K562 (cell line): ENCODE results near the gene ARHGAP42. TPM values are rescaled to one million over a fixed set of nuclear protein-coding genes. Genes with fewer than 3 reads are reported as not detected.

Experiments used
- ATAC-seq: fragments of 200-7000 bp; cut with Tn5 transposase; 3 replicates; pipeline ENCODE4 v1.9.1; 2020; ENCODE audit warnings: moderate library complexity
- BruUV-seq: library from RNA; stranded (reverse); fragments of 400-500 nt; replicated peaks from 2 replicates; lab custom pipeline; 2021; lab: Mats Ljungman, UMichigan
- CTCF ChIA-PET: fragments of 300-600 bp; formaldehyde crosslinking; extraction: SDS; loops from one replicate; lab custom pipeline; 2021; ENCODE audit warnings: low intra/inter-chr PET ratio; lab: Yijun Ruan, JAX
- POLR2A ChIA-PET: fragments of 300-600, 350-650 bp; sonication (Branson Sonifier 250); formaldehyde crosslinking; extraction: SDS; loops from one replicate; lab custom pipeline; 2021; ENCODE audit warnings: antibody characterized with exemption, inconsistent platforms; lab: Yijun Ruan, JAX
- DNase-seq, 4 experiments: peaks; one replicate each; pipeline versions ENCODE4 v3.0.0 to v3.0.0-alpha.2; 2011 to 2018; ENCODE audit warnings: low spot score in 3 of 4, mixed read lengths in 3 of 4; ENCODE audit errors: extremely low read depth in 1 of 4
- FAIRE-seq: peaks from 2 replicates; lab custom pipeline; 2011; peaks lifted over from hg19 to GRCh38; lab: Jason Lieb, UNC
- H2AFZ ChIP-seq: 2 replicates; pipeline ENCODE4 v1.6.0; 2011; ENCODE audit warnings: low read depth, low read length, control low read depth, inconsistent platforms
- H3K27ac ChIP-seq: fragments of 200-600 bp; 3 replicates; pipeline ENCODE4 v1.8.0; 2011; ENCODE audit warnings: low read depth, mild to moderate bottlenecking, control low read depth, inconsistent platforms, low read length, moderate library complexity, mixed read lengths; ENCODE audit errors: extremely low read depth
- H3K27me3 ChIP-seq, 2 experiments: fragments of 300-600 bp in 1 of 2; 2 replicates in 1 of 2; 3 replicates in 1 of 2; pipeline versions ENCODE4 v1.6.0 to v1.8.0; 2011; ENCODE audit warnings: inconsistent platforms in 2 of 2, low read length in 2 of 2, mild to moderate bottlenecking in 1 of 2, mixed read lengths in 1 of 2, moderate library complexity in 1 of 2; ENCODE audit not compliant: control insufficient read depth in 2 of 2, insufficient read depth in 2 of 2
- H3K36me3 ChIP-seq: fragments of 300-600 bp; 3 replicates; pipeline ENCODE4 v1.8.0; 2011; ENCODE audit warnings: mild to moderate bottlenecking, low read length, inconsistent platforms; ENCODE audit not compliant: control insufficient read depth, insufficient read depth
- H3K4me1 ChIP-seq, 2 experiments: fragments of 200-600 bp in 1 of 2; replicated peaks in 1 of 2; 2 replicates in 1 of 2; 3 replicates in 1 of 2; pipeline versions ENCODE4 v1.5.1 to v1.8.0; 2011; ENCODE audit warnings: inconsistent platforms in 2 of 2, low read length in 2 of 2, mild to moderate bottlenecking in 1 of 2, mixed read lengths in 1 of 2, moderate library complexity in 1 of 2; ENCODE audit not compliant: control insufficient read depth in 2 of 2, insufficient read depth in 2 of 2
- H3K4me2 ChIP-seq: 2 replicates; pipeline ENCODE4 v1.6.1; 2011; ENCODE audit warnings: low read length, control low read depth, inconsistent platforms, mixed read lengths; ENCODE audit not compliant: insufficient read depth
- H3K4me3 ChIP-seq: fragments of 200-600 bp; sonication (generic), shearing (Covaris generic); 2 replicates; pipeline ENCODE4 v1.5.1; 2016; ENCODE audit warnings: control low read depth, inconsistent platforms
- H3K79me2 ChIP-seq: fragments of 200-600 bp; 3 replicates; pipeline ENCODE4 v1.8.0; 2011; ENCODE audit warnings: low read length, inconsistent platforms; ENCODE audit not compliant: control insufficient read depth, insufficient read depth
- H3K9ac ChIP-seq, 2 experiments: 2 replicates each; pipeline versions ENCODE4 v1.6.0 to v1.6.1; 2011; ENCODE audit warnings: low read depth in 2 of 2, low read length in 2 of 2, control low read depth in 1 of 2, inconsistent platforms in 1 of 2, mild to moderate bottlenecking in 1 of 2, mixed read lengths in 1 of 2; ENCODE audit not compliant: insufficient read depth in 1 of 2
- H3K9me1 ChIP-seq: one replicate; pipeline ENCODE4 v1.6.0; 2011; ENCODE audit warnings: inconsistent platforms, mild to moderate bottlenecking, low read length, moderate library complexity; ENCODE audit not compliant: control insufficient read depth, insufficient read depth
- H3K9me3 ChIP-seq: replicated peaks from 2 replicates; pipeline ENCODE4 v1.5.1; 2011; ENCODE audit warnings: low read depth, low read length, inconsistent platforms; ENCODE audit not compliant: control insufficient read depth, insufficient read depth
- H4K20me1 ChIP-seq: replicated peaks from 2 replicates; pipeline ENCODE4 v1.6.1; 2011; ENCODE audit warnings: low read length, inconsistent platforms, mixed read lengths; ENCODE audit not compliant: control insufficient read depth, insufficient read depth
- ADNP ChIP-seq: fragments of 200-800 bp; sonication (Bioruptor generic); IDR thresholded peaks from 2 replicates; pipeline ENCODE4 v1.6.1; 2016; ENCODE audit warnings: missing genetic modification characterization, missing compliant biosample characterization
- ATF2 ChIP-seq: sonication (generic); formaldehyde crosslinking; IDR thresholded peaks from 2 replicates; pipeline ENCODE4 v1.8.1; 2022; ENCODE audit warnings: missing genetic modification reagents
- CCNT2 ChIP-seq: IDR thresholded peaks from 2 replicates; pipeline ENCODE4 v1.6.1; 2011; ENCODE audit warnings: borderline replicate concordance, low read depth, mild to moderate bottlenecking, moderate library complexity, mixed read lengths, low read length; ENCODE audit not compliant: insufficient read length; ENCODE audit errors: extremely low read depth
- CLOCK ChIP-seq: fragments of 250-450 bp; sonication (Bioruptor Pico); IDR thresholded peaks from 2 replicates; pipeline ENCODE4 v1.4.0; 2020; ENCODE audit warnings: mild to moderate bottlenecking, moderate library complexity, borderline replicate concordance
- POU5F1 ChIP-seq: fragments of 150-350 bp; IDR thresholded peaks from 2 replicates; pipeline ENCODE4 v1.6.1; 2014; ENCODE audit warnings: borderline replicate concordance, low read length, low read depth, mild to moderate bottlenecking; ENCODE audit not compliant: partially characterized antibody
- RBM39 ChIP-seq: fragments of 200-400 bp; formaldehyde crosslinking; optimal IDR thresholded peaks from 2 replicates; pipeline ENCODE3; 2018; ENCODE audit warnings: low read depth, low read length
- RCOR1 ChIP-seq, 2 experiments: IDR thresholded peaks; 2 replicates each; pipeline ENCODE4 v1.6.1; 2012; ENCODE audit warnings: low read depth in 2 of 2, low read length in 2 of 2, borderline replicate concordance in 1 of 2, improper control_type of control experiment in 1 of 2
- TARDBP ChIP-seq: fragments of 450-650 bp; IDR thresholded peaks from 2 replicates; pipeline ENCODE4 v1.6.1; 2016
- ZMIZ1 ChIP-seq, 2 experiments: fragments of 150-350 bp in 1 of 2; IDR thresholded peaks; 2 replicates each; pipeline ENCODE4 v1.6.1; 2012 to 2016; ENCODE audit warnings: low read depth in 2 of 2, low read length in 2 of 2, mild to moderate bottlenecking in 1 of 2, moderate library complexity in 1 of 2
- ZNF197 ChIP-seq: fragments of 200-800 bp; sonication (Bioruptor generic); IDR thresholded peaks from 2 replicates; pipeline ENCODE4 v1.6.1; 2016; ENCODE audit warnings: low read depth, missing genetic modification characterization, missing compliant biosample characterization
- ZNF217 ChIP-seq: sonication (generic); formaldehyde crosslinking; IDR thresholded peaks from 2 replicates; pipeline ENCODE4 v1.8.0; 2022; ENCODE audit warnings: mild to moderate bottlenecking, missing genetic modification reagents
- ZNF436 ChIP-seq: fragments of 250-450, 450-650 bp; sonication (Bioruptor Pico); formaldehyde crosslinking; IDR thresholded peaks from 2 replicates; pipeline ENCODE4 v1.7.0; 2020; ENCODE audit warnings: mild to moderate bottlenecking
- ZNF512 ChIP-seq: IDR thresholded peaks from 2 replicates; pipeline ENCODE4 v1.6.1; 2016; ENCODE audit warnings: missing genetic modification characterization, missing compliant biosample characterization
- WGBS: fragments of 100-300 bp; shearing (Covaris generic); methylation state at CpG from one replicate; pipeline ENCODE4 v1.1.6; 2016; ENCODE audit warnings: low coverage, mixed read lengths; ENCODE audit not compliant: insufficient coverage; ENCODE audit errors: missing lambda C conversion rate; 5-methylcytosine and 5-hydroxymethylcytosine counted together
- in situ Hi-C: fragments of 300-500 bp; cut with MboI; formaldehyde crosslinking; loops from 4 replicates; pipeline ENCODE4 v1.15.0; 2018; ENCODE audit warnings: inconsistent platforms, mixed read lengths
- intact Hi-C: fragments of 100-400 bp; cut with micrococcal nuclease; formaldehyde crosslinking; loops from 2 replicates; pipeline ENCODE4 v1.14.2; 2022
- polyA plus RNA-seq, 8 experiments: library from polyadenylated mRNA; depleted of rRNA in 4 of 8; stranded (reverse) in 5 of 8; unstranded in 3 of 8; fragments of >200 nt; fragmentation: Nextera tagmentation in 2 of 8; fragmentation: Illumina TruSeq in 1 of 8; extraction: Ambion mirVana in 2 of 8; extraction: Trizol in 1 of 8; gene quantifications; 2 replicates each; pipeline versions ENCODE4 v1.2.1 to v1.2.3, GENCODE V29; 2011 to 2014; ENCODE audit warnings: inconsistent platforms in 1 of 8, missing spikeins in 1 of 8
- total RNA-seq, 7 experiments: library from RNA; depleted of rRNA in 6 of 7; stranded (reverse); fragments of >200 nt in 6 of 7; fragmentation: Illumina TruSeq in 2 of 7; extraction: Trizol in 2 of 7; gene quantifications; 2 replicates each; pipeline versions ENCODE4 v1.2.1 to v1.2.3, GENCODE V29; 2011 to 2021; ENCODE audit warnings: low replicate concordance in 1 of 7

The ARHGAP42 gene
- total and polyA plus RNA-seq, 9 of the 15 experiments (the other 6 are each of a cell fraction or from before 2014, with no cell fraction given) = 0.95 to 6.1 (median 2.4) TPM

GRCh38 chr11:101019870-101020269 is 332.8 kb downstream of the ARHGAP42 start:
- FAIRE-seq (no peak), ATAC-seq (peak; percentile 57), DNase-seq (no peak)
- no peak overlapping the region for H2AFZ ChIP-seq
- 9% methylated on average over 1 of the region's 1 CpG for WGBS
- CTCF ChIA-PET = no interaction called here
- H3K27me3 ChIP-seq = no peaks in the 10 kb centered on the region
- H3K9me1 ChIP-seq = no peaks in the 10 kb centered on the region
- POLR2A ChIA-PET = no interaction called here
- in situ Hi-C loops (no loop called here), intact Hi-C loops (no loop called here)
- H3K4me2 ChIP-seq = no peak overlapping the region
- H3K9ac ChIP-seq = no peak overlapping the region
- H3K9me3 ChIP-seq = no peaks in the 10 kb centered on the region
- no TSS peak for BruUV-seq
- no peaks in the 10 kb centered on the region for H3K79me2 ChIP-seq
- no peaks in the 10 kb centered on the region for H3K4me1 ChIP-seq
- H3K27ac ChIP-seq = no peak overlapping the region
- H3K36me3 ChIP-seq = no peaks in the 10 kb centered on the region
- no peak overlapping the region for H3K4me3 ChIP-seq
- no peaks in the 10 kb centered on the region for H4K20me1 ChIP-seq
- TF ChIP-seq CLOCK (CRISPR knock-in tag) (no peak), ZNF217 (no peak), ZNF197 (CRISPR knock-in tag) (no peak), RCOR1 (IDR thresholded peaks at IDR 0.05; ENCODE audit: borderline replicate concordance in 1 of 2, low read depth in 2 of 2, low read length in 2 of 2) (no peak), TARDBP (no peak), RBM39 (no peak), ZNF512 (tag) (no peak), ADNP (tag) (no peak), ZMIZ1 (IDR thresholded peaks at IDR 0.05; ENCODE audit: low read depth in 2 of 2, low read length in 2 of 2) (no peak), POU5F1 (no peak), ZNF436 (CRISPR knock-in tag) (no peak), ATF2 (CRISPR knock-in tag) (no peak), CCNT2 (no peak)
